GM18508 (cell line): ENCODE results near the gene RNASE12.
"Not testable (repeated sequence)": the region's sequence is repeated elsewhere in the genome, so short reads cannot be mapped to it uniquely, and the experiment has no call there.

Experiments used
- ATAC-seq: cut with Tn5 transposase; IDR thresholded peaks from one replicate; pipeline ENCODE4 v1.9.1; 2021; ENCODE audit warnings: moderate number of reproducible peaks; ENCODE audit not compliant: insufficient read depth, unreplicated experiment

Gene RNASE12

DNA sequence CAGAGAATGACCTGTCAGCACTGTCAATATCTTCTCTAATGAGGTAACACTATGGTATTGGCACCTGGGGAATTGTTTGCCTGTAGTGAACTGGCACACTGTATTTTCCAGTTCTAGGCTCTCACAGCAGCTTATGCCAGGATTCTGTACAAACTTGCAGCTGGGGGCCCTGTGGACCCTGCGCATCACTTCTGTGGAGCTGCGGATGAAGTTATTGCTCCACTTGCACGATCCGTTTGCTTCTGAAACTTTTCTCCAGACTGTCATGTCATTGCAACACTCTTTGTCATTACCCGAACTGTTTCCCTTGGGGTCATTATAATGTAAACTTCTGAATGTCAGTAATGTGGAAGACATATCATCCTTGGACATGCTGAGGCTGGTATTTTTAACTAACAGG lies 7.3 kb downstream of the RNASE12 start:
- no peak for ATAC-seq

DNA sequence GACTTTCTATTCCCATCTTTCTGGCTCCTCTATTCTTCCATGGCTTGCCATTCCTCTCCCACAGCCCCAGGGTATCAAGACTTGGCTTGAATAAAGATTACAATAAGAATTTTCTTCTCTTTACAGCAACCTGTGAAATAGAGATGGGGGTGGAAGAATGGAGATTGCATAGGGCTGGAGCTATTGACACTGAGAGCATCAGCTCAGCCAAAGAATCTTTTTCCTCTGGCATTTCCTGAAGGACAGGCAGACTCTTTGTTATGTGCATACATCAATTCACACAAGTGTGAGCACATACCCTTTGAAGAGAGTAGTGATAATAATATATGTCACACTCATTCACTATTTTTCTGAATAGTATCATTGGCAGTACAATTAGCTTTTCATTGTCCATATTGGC lies 8.0 kb downstream of the RNASE12 start:
- no peak for ATAC-seq

DNA sequence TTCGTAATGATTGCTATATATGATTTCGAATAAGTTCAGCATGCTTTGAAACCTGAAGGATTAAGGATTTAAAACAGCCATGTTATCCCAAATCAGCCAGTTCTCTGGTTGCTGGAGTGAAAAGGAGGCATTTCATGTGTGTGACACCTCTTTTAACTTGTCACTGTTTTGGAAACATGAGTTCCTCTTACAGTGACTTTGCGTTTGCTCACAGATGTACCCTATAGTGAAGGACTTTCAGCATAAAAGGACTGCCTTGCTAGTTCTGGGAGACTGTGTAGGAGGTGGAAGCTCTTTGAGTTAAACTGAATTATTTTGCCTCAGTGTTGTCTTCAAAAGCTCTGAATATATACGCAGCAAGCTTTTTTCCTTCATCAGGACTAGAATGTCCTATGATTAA lies 10.9 kb downstream of the RNASE12 start:
- ATAC-seq = no peak

DNA sequence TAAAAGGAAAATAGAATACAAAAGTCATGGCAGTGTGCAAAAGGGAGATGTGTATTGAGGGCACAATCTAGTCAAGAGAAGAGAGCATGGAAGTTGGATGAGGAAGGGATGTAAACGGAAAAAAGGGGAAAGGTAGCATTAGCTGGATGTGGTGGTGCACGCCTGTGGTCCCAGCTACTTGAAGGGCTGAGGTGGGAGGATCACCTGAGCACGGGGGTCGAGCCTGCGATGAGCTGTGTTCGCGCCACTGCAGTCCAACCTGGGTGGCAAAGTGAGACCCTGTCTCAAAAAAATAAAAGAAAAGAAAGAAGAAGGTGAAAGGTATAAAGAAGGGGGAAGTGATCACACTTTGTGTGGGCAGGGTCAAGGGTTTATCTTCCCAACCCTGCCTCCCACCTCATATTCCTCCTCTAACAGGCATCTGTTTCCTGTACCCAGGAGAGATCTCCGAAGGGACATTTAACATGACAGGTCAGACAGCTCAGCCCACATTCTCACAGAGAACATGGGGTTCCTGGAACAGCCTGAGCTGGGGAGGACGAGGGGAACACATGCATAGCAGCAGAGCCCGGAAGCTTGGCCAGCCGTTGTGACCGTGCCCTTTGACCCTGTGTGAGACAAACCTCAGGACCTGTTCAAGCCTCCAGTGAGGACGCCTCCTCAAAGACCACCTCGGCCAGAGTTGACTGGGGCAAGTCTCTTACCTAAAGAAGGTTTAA lies 12.2 kb downstream of the RNASE12 start:
- no peak for ATAC-seq

DNA sequence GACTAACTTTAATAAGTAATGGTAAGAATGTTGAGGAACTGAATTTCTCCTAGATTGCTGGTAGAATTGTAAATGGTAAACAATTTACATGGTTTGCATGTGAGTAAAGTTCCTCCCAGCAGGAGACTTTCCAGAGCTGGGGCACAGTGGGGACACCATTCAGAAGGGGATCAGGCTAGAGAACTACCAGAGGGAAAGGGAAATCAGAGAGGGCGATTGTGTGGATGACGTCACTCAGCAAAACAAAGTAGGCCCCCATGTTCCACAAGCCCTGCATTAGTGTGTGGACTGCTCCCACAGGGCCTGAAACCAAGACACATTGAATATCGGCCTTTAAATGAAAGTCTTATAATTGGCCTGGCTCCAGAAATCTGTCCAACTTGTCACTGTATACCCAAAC lies 12.9 kb downstream of the RNASE12 start:
- ATAC-seq = no peak

DNA sequence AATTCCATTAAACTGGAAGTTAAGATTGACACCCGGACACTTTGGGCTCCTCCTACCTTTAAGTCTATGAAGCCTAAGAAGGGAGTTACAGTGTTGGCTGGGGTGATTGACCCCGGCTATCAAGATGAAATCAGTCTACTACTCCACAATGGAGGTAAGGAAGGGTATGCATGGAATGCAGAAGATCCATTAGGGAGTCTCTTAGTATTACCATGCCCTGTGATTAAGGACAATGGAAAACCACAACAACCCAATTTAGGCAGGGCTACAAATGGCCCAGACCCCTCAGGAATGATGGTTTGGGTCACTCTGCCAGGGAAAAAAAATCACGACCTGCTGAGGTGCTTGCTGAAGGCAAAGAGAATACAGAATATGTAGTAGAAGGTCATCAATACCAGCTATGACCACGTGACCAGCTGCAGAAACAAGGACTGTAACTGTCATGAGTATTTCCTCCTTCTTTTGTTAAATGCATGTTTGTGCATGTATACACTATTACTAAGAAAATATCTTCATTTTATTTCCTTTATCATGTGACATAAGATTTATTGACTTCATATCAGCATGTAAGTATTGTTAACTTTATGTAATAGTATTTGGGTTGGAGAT lies 18.7 kb downstream of the RNASE12 start:
- not testable (repeated sequence) for ATAC-seq

DNA sequence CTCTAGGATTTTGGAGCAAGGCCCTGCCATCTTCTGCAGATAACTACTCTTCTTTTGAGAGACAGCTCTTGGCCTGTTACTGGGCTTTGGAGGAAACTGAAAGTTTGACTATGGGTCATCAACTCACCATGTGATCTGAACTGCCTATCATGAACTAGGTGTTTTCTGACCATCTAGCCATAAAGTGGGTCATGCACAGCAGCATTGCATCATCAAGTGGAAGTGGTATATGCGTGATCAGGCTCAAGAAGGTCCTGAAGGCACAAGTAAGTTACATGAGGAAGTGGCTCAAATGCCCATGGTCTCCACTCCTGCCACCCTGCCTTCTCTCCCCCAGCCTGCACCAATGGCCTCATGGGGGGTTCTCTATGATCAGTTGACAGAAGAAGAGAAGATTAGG lies 20.5 kb downstream of the RNASE12 start:
- ATAC-seq = not testable (repeated sequence)

DNA sequence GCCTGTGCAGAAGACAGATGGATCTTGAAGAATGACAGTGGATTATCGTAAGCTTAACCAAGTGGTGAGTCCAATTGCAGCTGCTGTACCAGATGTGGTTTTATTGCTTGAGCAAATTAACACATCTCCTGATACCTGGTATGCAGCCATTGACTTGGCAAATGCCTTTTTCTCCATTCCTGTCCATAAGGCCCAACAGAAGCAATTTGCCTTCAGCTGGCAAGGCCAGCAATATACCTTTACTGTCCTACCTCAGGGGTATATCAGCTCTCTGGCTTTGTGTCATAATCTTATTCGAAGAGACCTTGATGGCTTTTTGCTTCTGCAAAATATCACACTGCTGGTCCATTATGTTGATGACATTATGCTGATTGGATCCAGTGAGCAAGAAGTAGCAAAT lies 21.3 kb downstream of the RNASE12 start:
- ATAC-seq = not testable (repeated sequence)

DNA sequence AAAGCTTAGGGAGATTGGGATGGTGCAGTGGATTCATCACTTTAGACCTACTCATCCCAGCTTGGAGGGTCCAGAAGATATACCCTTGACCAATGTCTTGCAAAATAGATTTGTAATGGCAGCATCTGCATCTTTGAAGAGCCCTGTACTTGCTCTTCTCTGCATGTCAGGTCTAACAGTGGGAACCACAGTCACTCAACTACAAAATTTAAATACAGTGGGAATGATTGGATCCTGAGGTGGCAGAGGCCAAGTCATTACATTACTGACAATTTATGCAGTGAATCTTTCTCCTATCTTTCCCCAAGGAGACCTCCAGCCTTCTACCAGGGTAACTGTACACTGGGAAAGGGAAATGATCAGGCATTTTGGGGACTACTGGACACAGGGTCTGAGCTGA lies 22.1 kb downstream of the RNASE12 start:
- ATAC-seq = no peak

DNA sequence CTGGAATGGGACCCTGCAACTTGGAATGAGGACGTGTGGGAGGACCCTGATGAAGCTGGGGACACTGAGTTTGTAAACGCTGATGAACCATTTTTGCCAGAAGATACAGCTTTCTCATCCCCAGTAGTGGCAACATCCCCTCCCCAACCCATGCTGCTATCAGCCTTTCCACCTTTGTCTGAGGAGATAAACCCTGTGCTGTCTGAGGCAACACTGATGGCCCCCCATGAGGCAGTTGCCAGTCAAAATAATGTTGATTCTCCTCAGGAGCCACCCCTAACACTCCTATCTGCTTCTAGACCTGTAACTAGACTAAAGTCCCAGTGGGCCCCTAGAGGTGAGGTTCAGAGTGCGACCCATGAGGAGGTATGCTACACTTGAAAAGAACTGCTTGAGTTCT lies 22.8 kb downstream of the RNASE12 start:
- no peak for ATAC-seq

DNA sequence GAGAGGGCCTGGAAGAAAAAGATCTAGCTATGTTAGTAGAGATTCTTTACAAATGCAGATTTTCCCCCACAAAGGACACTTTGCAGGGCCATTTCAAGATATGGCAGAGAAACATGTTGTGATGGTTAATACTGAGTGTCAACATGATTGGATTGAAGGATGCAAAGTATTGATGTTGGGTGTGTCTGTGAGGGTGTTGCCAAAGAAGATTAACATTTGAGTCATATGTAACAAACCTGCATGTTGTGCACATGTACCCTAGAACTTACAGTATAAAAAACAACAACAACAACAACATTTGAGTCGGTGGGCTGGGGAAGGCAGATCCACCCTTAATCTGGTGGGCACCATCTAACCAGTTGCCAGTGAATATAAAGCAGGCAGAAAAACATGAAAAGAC lies 24.0 kb downstream of the RNASE12 start:
- not testable (repeated sequence) for ATAC-seq

DNA sequence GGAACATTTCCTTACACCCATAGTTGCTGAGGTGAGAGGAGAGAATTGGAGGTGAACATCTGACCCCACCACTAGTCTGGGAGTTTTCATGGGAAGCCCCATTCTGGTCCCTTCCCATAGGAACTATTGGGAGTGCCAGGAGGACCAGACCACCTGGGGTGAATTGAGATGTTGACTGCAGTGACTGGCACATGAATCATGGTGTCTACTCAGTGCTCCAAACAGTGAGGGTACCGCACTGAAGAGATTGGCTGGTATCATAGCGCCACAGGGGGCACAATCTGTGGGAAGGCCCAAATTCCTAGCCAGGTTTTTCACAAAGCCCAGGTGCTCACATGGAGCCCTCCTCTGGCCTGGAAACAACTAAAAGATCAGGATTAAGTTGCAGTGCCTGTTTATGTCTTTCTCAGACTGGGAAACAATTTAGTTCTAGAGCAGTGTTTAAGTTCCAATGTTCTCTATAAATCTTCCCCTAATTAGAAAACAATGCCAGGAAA lies 26.6 kb downstream of the RNASE12 start:
- ATAC-seq = no peak

DNA sequence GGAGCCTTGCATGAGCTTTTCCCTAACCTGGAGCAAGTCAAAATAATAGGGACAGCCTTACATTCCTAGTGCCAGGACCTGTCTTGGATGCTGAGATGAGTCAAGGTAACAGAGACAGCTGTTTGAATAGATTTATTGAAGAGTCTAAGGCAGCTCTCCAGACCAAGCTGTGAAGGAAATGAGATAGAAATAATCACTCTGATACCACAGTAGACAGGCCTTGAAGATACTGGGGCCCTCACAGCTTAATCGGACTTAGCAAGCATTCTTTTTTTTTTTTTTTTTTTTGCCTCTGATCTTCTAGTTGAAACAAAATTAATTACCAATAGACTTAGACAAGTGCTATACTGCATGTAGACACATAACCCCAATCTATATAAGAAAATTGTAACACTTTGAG lies 27.2 kb downstream of the RNASE12 start:
- no peak for ATAC-seq

DNA sequence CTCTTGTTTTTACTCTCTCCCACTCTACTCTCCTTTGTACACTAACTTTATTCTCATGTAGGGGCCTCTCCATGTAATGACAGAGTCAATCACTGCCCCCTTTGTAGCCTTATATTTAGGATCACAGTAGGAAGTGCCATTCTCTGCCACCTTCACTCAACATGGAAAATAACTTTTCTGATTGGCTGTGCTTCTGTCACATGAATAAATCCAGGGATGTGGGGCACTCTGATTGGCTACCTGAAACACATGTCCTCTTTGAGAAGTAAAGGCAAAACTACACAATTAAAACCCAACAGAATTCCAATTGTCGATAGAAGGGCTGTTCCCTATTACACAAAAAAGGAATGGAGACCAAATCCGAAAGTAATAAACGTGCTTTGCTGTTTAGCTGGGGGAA lies 30.2 kb downstream of the RNASE12 start, which contains the start of gene RNASE9:
Gene RNASE9 (minus strand): TSS at position 87 of the 400 bp plus-strand sequence.
- ATAC-seq = no peak

DNA sequence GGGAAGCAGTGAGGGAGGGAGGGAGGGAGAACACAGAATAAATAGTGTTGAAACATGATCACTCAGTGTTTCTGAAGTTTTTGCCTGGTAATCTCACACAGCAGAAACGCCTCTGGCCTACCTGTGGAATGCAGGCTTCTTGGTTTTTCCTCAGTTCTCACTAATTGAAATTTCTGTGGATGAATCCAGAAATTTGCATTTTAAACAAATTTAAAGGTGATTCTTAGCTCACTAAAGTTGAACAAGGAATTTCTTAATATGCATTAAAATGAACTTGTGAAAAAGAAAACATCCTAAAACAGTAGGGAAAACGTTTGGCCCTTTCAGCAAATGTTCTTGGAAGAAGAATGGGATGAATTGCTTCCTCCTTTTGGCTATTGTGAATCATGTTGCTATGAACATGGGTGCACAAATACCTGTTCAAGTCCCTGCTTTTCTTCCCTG lies 31.7 kb downstream of the RNASE12 start:
- no peak for ATAC-seq

DNA sequence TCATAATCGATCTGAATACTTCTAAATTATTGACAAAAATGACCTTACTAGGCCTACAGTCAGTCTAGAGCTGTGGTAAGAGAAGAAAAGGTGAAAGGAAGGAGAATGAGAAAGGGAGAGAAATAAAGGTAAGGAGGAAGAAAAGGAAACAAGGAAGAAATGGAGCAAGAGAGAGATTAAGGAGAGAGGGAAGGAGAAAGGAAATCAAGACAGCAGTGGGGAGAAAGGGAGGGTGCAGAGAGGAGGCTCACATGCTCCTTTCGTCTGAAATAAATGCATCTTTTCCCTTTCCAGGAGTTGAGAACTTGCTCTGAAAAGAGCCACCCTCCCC lies 34.0 kb downstream of the RNASE12 start:
- no peak for ATAC-seq

DNA sequence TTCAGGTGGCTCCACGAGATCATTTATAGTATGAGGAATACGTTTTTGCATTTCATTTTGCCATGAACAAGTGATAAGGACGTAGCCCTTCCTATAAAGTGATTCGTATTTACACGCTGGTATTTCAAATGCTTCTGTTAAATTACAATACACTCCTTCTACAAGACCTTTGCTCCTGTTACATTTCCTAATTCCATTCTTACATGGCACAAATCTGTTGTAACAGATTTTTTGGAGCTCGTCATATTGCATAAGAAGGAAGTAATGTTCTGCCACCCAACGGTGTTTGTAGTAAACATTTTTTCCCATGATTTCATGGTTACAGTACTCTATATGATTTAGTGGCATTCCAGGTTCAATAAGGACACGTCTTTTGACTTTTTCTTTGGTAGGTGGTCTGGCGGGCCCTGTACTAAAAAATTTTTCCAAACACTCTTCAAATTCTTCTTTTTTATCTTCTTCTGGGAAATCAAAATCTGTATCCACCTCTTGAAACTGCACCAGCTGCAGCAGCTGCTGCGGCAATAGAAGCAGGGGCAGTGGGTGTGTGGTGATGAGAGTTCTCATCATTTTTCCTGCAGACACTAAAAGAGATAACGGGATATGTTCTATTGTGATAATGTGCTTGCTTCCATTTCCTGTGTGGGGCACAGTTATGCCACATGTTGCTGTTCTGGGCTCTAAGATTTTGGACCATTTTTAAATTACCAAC lies 34.5 kb downstream of the RNASE12 start:
- ATAC-seq = no peak

DNA sequence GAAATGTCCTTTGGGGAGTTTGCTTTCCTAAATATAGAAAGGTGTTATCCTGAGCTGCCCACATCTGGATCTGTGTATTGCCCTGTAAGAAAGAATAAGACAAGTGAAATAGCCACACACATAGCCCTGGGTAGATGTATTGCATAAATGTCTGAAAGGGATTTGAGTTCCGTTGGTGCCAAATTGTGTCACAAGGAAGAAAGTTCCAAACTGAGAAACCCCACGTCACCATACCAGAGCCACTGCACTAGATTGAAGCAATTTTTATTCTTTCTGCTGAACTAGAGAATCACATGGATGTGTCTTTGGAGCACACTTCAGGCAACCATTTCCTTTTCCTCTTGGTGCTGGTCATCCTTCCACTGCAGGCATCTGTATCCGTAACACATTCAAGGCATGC lies 35.3 kb downstream of the RNASE12 start:
- no peak for ATAC-seq

DNA sequence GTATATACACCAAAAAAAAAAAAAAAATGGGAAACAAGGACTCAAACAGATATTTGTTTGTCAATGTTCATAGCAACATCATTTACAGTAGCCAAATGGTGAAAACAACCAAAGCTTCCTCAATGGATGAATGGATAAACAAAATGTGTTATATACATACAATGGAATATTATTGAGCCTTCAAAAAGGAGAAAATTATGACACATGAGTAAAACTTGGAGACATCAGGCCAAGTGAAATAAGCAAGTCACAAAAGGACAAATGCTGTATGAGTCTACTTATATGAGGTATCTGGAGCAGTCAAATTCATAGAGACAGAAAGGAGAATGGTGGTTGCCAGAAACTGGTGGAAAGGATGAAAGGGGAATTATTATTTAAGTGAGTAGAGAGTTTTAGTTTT lies 38.2 kb downstream of the RNASE12 start:
- ATAC-seq = no peak

DNA sequence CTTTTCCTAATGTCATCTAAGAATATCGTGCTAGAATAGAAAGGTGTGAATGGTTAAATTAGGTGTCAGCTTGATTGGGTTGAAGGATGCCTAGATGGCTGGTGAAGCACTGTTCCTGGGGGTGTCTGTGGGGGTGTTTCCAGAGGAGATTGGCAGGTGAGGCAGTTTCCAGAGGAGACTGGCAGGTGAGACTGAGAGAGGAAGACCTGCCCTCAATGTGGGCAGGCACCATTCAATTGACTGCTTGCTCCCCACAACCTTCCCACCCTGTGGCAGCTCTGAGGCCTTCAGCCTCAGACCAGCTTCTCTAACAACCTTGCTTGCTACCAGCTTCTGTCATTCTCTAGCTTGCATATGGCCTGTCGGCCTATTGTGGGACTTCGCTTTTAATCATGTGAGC lies 39.6 kb downstream of the RNASE12 start:
- no peak for ATAC-seq

DNA sequence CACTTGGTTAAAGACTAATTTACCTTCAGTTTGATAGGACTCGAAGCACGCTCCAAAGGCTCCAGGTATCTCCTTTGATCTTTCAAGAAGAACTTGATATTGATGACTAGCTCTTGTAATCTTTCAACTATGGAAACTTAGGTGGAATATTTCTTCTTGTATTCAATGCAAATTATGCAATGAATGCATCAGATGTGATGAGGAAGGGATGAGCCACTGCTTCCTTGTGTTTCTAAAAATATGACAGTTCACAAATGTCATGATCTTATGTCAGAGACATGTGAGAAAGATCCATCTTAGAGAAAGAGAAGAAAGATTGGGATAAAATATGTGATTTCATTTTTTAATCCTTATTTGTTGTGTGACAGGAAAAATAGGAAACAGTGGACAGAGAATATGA lies 40.2 kb downstream of the RNASE12 start:
- ATAC-seq = no peak
